Stimulated activated memory B cell treated with anti-CD40 and anti-IgM and Interleukin-4, amounts not matched to agents 10 μg/mL and 1 μg/mL and 100 μg/mL, for 72 hours (primary cell): Measurements from ENCODE around the gene COL18A1.

Experiments
- ATAC-seq: fragments of 150-1000 bp; cut with Tn5 transposase; 2 replicates; pipeline ENCODE4 v1.10.0; 2021
- H3K27ac Mint-ChIP-seq: one replicate; pipeline ENCODE4 v1.8.0; 2022; ENCODE audit warnings: mild to moderate bottlenecking, mixed read lengths
- H3K27me3 Mint-ChIP-seq: one replicate; pipeline ENCODE4 v1.8.0; 2022; ENCODE audit warnings: mixed read lengths
- H3K36me3 Mint-ChIP-seq: one replicate; pipeline ENCODE4 v1.8.0; 2022; ENCODE audit warnings: mixed read lengths
- H3K4me1 Mint-ChIP-seq: one replicate; pipeline ENCODE4 v1.8.0; 2022; ENCODE audit warnings: mixed read lengths
- H3K4me3 Mint-ChIP-seq: one replicate; pipeline ENCODE4 v1.8.0; 2022; ENCODE audit warnings: mild to moderate bottlenecking, moderate library complexity, mixed read lengths
- H3K9me3 Mint-ChIP-seq: one replicate; pipeline ENCODE4 v1.8.0; 2022; ENCODE audit warnings: mixed read lengths

The COL18A1 gene

GRCh38 chr21:45539796-45540600, 135.0 kb downstream of the COL18A1 start:
- H3K27me3 Mint-ChIP-seq, result no peaks in the 10 kb centered on the region

GRCh38 chr21:45540601-45540970, 135.6 kb downstream of the COL18A1 start:
- Mint-ChIP-seq H3K9me3 (no peaks in the 10 kb centered on the region), H3K27ac (peak overlapping the region; percentile 62), H3K4me1 (peaks cover 30% of the 10 kb centered on the region), H3K27me3 (no peaks in the 10 kb centered on the region), H3K36me3 (peaks cover 6% of the 10 kb centered on the region), H3K4me3 (peak overlapping the region; percentile 76)
- no peak for ATAC-seq

More at GRCh38 chr21:45539796-45540600, 135.0 kb downstream of the COL18A1 start:
- no peak overlapping the region for H3K4me3 Mint-ChIP-seq
- H3K27ac Mint-ChIP-seq, result no peak overlapping the region
- peaks cover 35% of the 10 kb centered on the region for H3K4me1 Mint-ChIP-seq
- no peak for ATAC-seq
- no peaks in the 10 kb centered on the region for H3K9me3 Mint-ChIP-seq
- H3K36me3 Mint-ChIP-seq, result peaks cover 6% of the 10 kb centered on the region

- Mint-ChIP-seq H3K9me3 (no peaks in the 10 kb centered on the region), H3K4me1 (peaks cover 30% of the 10 kb centered on the region), H3K27me3 (no peaks in the 10 kb centered on the region), H3K36me3 (no peaks in the 10 kb centered on the region), H3K27ac (peak overlapping the region; percentile 62), H3K4me3 (peak overlapping the region; percentile 76)
- peak; percentile 72 for ATAC-seq
Observed at GRCh38 chr21:45541221-45542039, 136.5 kb downstream of the COL18A1 start.

DNA sequence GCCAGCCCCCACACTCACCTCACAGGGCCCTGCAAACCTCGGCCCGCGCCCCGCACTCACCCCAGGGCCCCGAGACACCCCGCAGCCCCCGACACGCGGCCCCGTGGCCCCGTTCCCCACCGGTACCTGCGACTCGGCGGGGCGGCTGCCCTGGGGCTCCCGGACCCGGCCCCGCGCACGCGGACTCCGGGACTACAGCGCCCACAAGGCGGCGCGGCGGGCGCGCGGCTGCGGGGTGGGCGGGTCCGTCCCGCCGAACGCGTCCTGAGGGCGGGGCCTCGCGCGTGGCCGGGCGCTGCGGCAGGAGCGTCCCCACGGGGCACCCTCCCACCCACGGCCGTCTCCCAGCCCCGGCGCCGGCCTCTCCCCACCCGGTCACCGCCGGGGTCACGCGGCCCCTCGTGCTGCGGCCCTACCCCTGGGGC, 137.3 kb downstream of the COL18A1 start, which contains the start of gene SLC19A1:
Gene SLC19A1 (minus strand): TSS at position 199 of the 425 bp plus-strand sequence. CDS start 4,481 bp downstream, outside the sequence.
- Mint-ChIP-seq H3K9me3 (no peaks in the 10 kb centered on the region), H3K27ac (peak within 1 kb of the TSS; percentile 72), H3K4me3 (peak within 1 kb of the TSS; percentile 76), H3K4me1 (peaks cover 30% of the 10 kb centered on the region), H3K27me3 (no peaks in the 10 kb centered on the region), H3K36me3 (no peaks in the 10 kb centered on the region)
- ATAC-seq, result peak; percentile 85

DNA sequence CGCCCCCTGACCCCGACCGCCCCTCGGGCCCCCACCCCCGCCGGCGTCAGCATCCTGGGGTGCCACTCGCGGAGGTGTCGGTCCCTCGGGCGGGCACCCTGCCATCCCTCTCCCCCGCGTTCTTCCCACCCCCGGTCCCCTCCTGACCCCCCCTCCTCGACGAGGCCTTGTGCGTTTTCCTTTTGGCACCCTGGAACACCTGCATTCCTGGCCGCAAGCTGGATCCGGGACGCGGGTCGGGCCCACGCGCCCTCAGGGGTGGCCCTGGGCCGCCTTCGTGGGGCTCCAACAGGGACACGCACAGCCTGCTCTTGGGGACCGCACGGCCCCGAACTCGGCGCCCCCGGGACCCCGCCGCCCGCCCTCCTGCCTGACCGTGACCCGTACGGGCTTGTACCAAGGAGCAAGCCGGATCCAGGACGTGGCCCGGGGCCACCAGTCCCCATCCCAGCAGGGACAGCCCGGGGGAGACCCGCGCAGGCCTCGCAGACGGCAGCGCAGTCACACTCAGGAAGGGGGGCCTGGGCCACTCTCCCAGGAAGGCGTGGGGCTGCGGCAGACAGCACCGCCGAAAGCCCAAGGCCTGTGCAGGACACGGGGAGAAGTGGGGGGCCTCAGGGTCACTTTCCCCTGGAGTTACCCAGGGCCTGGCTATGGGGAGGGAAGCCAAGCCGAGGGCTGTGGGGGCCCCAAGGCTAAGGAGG, 137.9 kb downstream of the COL18A1 start:
- peak overlapping the region; percentile 72 for H3K27ac Mint-ChIP-seq
- no peaks in the 10 kb centered on the region for H3K9me3 Mint-ChIP-seq
- no peak for ATAC-seq
- H3K36me3 Mint-ChIP-seq, result no peaks in the 10 kb centered on the region
- no peaks in the 10 kb centered on the region for H3K27me3 Mint-ChIP-seq
- H3K4me3 Mint-ChIP-seq, result peak overlapping the region; percentile 43
- peaks cover 30% of the 10 kb centered on the region for H3K4me1 Mint-ChIP-seq

GRCh38 chr21:45543371-45543709, 138.4 kb downstream of the COL18A1 start:
- H3K27me3 Mint-ChIP-seq, result no peaks in the 10 kb centered on the region
- H3K27ac Mint-ChIP-seq, result peak overlapping the region; percentile 72
- peaks cover 30% of the 10 kb centered on the region for H3K4me1 Mint-ChIP-seq
- H3K36me3 Mint-ChIP-seq, result no peaks in the 10 kb centered on the region
- no peak for ATAC-seq
- H3K4me3 Mint-ChIP-seq, result peak overlapping the region; percentile 62
- no peaks in the 10 kb centered on the region for H3K9me3 Mint-ChIP-seq

GRCh38 chr21:45543710-45544448, 138.9 kb downstream of the COL18A1 start:
- H3K27ac Mint-ChIP-seq, result peak overlapping the region; percentile 72
- H3K27me3 Mint-ChIP-seq, result no peaks in the 10 kb centered on the region
- peaks cover 32% of the 10 kb centered on the region for H3K4me1 Mint-ChIP-seq
- no peaks in the 10 kb centered on the region for H3K9me3 Mint-ChIP-seq
- ATAC-seq, result no peak
- H3K36me3 Mint-ChIP-seq, result no peaks in the 10 kb centered on the region
- peak overlapping the region; percentile 62 for H3K4me3 Mint-ChIP-seq

DNA sequence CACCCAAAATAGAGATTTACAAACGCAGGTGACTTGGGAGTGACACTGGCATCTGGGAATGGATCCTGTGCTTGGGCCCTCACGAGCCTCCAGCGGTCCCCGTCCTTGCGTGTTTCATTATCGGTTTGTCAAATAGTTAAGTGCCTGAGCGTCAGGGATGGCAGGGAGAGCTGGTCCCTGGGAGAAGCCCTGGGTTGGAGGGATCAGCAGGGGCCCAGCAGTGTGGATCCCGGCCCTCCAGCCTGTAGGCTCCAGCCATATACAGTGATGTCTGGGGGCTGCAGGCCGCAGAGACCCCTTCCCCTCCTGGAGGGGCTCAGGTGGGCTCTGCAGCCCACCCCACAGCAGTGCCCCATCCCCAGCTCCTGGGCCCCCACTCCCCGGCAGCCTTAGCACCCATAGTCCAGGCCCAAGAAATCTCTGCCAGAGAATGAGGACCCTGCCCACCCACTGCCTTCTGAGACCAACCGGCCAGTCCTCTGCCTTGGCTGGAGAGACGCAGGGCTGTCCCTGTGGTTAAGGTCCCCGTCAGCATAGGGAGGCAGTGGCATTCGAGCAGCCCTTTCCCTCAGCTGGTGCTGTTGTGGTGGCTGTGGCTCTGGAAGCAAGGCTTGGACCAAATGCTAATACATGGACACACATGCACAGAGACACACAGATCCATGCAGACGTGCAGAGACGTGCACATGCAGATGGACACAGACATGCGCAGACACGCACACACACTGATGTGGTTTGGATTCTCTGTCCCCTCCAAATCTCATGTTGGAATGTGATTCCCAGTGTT, 139.7 kb downstream of the COL18A1 start:
- Mint-ChIP-seq H3K27me3 (no peaks in the 10 kb centered on the region), H3K36me3 (no peaks in the 10 kb centered on the region), H3K9me3 (no peaks in the 10 kb centered on the region), H3K27ac (no peak overlapping the region), H3K4me1 (peaks cover 40% of the 10 kb centered on the region), H3K4me3 (no peak overlapping the region)
- no peak for ATAC-seq

GRCh38 chr21:45545236-45545570, 140.2 kb downstream of the COL18A1 start:
- H3K27ac Mint-ChIP-seq, result no peak overlapping the region
- no peak for ATAC-seq
- H3K4me3 Mint-ChIP-seq, result no peak overlapping the region
- no peaks in the 10 kb centered on the region for H3K27me3 Mint-ChIP-seq
- H3K4me1 Mint-ChIP-seq, result peaks cover 40% of the 10 kb centered on the region
- no peaks in the 10 kb centered on the region for H3K9me3 Mint-ChIP-seq
- H3K36me3 Mint-ChIP-seq, result no peaks in the 10 kb centered on the region

DNA sequence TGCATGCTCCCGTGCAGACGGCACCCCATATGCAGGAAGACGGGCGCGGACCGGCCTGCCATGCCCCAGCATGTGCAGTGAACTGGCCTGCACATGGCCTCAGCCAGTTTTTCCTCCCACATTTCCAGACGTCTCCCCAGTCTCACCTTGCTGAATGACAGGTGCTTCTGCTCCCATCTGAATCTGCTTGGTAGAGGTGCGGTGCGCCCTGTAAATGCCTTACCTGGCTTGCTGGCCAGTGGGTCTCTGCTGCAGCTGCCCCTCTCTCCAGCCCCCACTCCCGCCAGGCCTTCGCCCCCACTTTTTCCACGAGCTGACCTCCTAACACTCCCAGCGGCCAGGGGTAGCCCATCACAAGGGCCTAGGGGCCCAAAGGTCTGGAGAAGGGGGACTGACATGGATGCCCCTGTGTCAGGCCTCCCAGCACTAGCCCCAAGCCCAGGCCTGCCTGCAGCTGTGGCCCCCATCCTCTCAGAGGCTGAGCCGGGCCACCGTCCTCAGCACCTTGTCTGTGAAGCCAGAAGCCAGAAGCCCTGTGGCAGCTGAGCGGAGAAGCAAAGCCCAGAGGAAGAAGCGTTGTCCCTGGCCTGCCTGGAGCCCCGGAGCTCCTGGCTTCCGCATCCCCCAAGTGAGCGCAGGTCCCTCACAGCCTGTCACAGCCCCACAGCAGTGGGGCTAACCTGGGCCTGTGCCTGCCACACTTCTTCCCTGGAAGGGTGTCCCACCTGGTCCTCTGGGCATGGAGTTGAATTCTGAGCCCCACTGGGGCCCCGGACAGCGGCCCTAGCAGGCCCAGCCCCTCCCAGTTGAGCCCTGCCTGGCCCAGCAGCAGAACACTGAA, 140.9 kb downstream of the COL18A1 start:
- ATAC-seq, result no peak
- H3K36me3 Mint-ChIP-seq, result no peaks in the 10 kb centered on the region
- H3K27me3 Mint-ChIP-seq, result no peaks in the 10 kb centered on the region
- peaks cover 40% of the 10 kb centered on the region for H3K4me1 Mint-ChIP-seq
- no peak overlapping the region for H3K27ac Mint-ChIP-seq
- H3K9me3 Mint-ChIP-seq, result no peaks in the 10 kb centered on the region
- H3K4me3 Mint-ChIP-seq, result no peak overlapping the region

- Mint-ChIP-seq H3K27me3 (no peaks in the 10 kb centered on the region), H3K27ac (peak overlapping the region; percentile 9), H3K36me3 (no peaks in the 10 kb centered on the region), H3K4me3 (no peak overlapping the region), H3K4me1 (peaks cover 43% of the 10 kb centered on the region), H3K9me3 (no peaks in the 10 kb centered on the region)
- no peak for ATAC-seq
Observed at GRCh38 chr21:45546636-45547544, 141.9 kb downstream of the COL18A1 start.

DNA sequence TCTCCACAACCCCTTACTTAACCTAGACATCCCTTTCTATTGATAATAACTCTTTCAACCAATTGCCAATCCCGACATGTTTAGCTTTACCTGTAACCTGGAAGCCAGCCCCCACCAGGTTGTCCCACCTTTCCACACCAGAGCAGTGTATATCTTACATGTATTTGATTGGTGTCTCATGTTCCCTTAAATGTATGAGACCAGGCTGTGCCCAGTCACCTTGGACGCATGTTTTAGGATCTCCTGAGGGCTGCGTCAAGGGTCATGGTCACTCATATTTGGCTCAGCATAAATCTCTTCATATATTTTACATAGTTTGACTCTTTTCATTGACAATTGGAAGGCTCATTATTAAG, 142.6 kb downstream of the COL18A1 start:
- Mint-ChIP-seq H3K9me3 (no peaks in the 10 kb centered on the region), H3K4me3 (no peak overlapping the region), H3K27ac (peak overlapping the region; percentile 9), H3K4me1 (peaks cover 47% of the 10 kb centered on the region), H3K27me3 (no peaks in the 10 kb centered on the region), H3K36me3 (no peaks in the 10 kb centered on the region)
- ATAC-seq, result no peak
